Fibroblast of skin of right quadriceps (primary cell): ENCODE results near the gene PRDM5.
A peak's percentile ranks its signal among the peaks of the same experiment; 100 is the strongest.

ENCODE experiments used
- DNase-seq: peaks from one replicate; pipeline ENCODE4 v3.0.0-alpha.2; 2013

PRDM5 gene

DNA sequence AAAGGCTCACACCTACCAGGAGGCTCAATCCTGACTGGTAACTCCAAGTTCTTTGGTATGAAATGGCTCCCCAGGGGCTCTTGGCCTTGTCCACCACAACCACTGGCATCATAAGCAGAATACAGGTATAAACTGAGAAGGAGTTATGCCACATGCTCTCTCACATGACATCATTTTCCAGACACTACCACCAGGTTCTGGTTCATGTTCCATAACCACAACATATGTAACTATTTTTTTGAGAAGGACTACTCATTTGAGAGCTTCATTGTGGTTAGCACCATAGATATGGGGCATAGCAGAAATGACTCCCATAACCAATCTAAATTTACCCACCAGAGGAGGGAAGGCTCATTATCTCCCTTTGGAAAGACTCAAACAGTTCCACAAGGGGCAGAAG, 19.6 kb downstream of the PRDM5 start:
- no peak for DNase-seq

DNA sequence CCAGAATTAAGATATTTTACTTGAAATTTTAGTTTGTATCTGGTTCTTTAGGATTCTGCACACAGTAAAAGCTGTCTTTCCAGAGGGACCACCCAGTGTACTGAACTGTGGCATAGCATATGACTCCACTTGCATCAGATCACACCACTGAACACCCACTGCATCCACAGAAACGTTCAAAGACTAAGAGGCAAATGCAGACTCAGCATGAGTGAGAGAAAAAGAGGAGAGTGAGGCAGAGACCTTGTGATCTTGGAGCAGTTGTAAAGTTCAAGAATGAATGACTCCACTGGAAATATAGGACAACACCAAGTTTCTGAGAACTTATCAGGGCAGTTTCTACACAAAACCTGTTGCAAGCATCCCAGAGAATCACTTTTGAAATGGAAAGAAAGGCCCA, 20.8 kb downstream of the PRDM5 start:
- DNase-seq, result no peak

DNA sequence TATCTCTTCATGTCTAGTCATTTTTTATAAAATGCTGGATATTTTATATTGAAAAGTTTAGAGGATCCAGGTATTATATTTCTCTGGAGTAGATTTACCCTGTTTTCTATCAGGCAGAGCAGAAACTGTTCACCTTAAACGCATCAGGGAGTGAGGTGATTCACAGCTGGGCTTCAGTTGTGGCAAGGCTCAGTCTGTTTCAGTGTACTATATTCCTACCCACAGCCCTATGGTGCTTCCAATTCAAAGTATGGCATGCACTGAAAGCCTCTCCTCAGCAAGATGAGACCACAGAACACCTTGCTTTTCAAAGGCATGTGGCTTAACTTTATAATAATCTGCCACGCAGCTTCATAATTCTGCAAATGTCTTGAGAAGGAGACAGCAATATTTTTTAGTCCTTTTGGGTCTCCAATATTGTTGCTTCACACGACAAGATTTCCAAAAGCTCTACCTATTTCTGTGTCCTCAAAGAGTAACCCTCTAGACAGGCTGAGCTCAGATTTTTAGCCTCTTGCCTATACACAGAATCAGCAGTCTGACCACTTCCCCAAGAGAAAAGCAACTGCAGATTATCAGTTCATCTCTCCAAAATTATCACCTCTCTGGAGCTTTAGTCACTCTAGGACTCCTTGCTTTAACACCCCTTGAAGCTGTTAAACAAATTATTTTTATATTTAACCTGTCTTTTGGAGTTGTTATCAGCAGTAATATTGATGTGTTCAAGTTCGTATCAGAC, 24.4 kb downstream of the PRDM5 start:
- no peak for DNase-seq

DNA sequence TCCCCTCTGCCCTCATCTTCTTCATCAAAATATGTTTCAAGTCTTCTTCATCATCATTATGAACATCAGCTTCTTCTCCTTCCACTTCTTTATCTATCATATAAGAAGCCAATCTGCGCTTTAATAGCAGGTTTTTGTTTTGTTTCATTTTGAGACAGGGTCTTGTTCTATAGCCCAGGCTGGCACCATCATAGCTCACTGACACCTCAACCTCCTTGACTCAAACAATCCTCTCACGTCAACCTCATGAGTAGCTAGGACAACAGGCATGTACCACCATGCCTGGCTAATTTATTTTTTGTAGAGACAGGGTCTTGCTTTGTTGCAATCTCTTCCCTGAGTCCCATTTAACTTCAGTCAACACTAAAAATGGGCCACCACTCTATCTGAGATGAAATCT, 27.0 kb downstream of the PRDM5 start:
- no peak for DNase-seq

DNA sequence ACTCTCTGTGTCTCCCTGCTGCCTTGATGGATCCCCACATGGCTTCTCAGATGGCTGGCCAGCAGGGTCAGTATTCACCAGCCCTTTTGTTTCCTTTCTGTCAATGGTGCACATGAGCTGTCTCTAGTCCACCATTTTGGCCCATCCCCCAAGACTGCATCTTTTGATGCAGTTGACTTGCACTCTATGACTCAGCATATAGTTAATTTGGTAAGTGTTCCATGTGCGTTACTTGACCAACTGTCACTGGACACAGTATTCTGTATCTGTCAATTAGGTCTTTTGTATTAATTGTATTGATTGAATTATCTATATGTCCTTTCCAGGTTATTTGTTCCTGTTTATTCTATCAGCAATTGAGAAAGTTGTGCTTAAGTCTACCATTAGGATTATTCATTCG, 29.2 kb downstream of the PRDM5 start:
- DNase-seq, result no peak

DNA sequence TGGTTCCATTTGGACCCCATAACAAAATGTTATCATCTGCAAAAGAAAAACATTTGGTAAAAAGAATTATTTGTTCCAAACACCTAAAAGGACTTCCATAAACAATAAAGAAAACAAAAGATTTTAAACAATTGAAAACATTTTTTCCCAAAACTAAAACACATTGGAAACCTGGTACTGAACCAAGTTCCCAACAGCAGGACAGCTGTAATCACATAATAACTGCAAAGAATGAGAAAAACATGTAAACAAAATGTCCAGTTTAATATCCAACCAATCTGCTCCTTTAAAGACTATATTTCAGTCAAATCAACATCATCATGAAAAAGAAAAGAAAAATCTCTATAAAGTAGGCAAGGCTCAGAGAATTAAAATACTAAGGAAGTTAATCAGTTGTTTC, 36.3 kb downstream of the PRDM5 start:
- DNase-seq, result no peak

- DNase-seq, result no peak
These were observed 40.7 kb downstream of the PRDM5 start for GRCh38 chr4:120881846-120882245.

DNA sequence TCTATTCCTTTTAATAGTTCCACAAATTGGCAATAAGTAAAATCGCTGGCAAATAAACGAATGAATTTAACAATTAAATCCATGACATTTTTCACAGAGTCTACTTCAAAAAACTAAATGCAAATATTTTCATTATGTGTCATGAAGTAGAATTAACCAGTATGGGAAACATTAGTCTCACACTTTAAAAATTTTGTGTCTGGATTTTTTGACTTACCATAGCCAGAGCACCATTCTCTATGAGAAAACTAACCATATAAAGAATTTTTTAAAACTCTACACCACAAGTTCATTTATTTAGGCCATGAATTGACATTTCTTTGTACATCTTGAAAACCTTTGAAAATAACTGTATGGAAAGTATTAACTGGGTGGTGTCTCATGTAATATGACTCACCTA, 41.2 kb downstream of the PRDM5 start:
- DNase-seq, result no peak

GRCh38 chr4:120877021-120877420, 45.5 kb downstream of the PRDM5 start:
- DNase-seq, result no peak

GRCh38 chr4:120874792-120875774, 47.4 kb downstream of the PRDM5 start:
- DNase-seq, result no peak

GRCh38 chr4:120873554-120873953, 49.0 kb downstream of the PRDM5 start:
- no peak for DNase-seq

DNA sequence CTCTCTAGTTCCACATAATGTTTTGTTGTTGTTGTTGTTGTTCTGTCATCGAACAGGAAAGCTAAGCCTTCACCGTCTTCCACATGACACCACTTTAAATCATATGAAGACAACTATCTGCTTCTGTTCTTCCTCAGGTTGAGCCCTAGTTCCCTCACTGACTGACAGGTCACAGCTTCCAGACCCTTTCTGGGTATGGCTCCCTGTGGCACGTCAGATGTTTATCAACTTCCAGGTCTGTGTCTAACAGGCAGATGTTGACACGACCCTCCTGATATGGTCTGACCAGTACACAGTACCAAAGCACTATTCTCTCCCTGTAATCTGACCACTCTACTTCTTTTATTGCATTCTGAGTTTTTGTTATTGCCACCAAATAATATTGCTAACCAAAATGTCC, 51.4 kb downstream of the PRDM5 start:
- no peak for DNase-seq

- DNase-seq, result no peak
These were observed 52.2 kb downstream of the PRDM5 start for GRCh38 chr4:120870279-120870673.

GRCh38 chr4:120869613-120870278, 52.8 kb downstream of the PRDM5 start:
- peak; percentile 36 for DNase-seq

GRCh38 chr4:120867506-120867905, 55.0 kb downstream of the PRDM5 start:
- DNase-seq, result no peak

DNA sequence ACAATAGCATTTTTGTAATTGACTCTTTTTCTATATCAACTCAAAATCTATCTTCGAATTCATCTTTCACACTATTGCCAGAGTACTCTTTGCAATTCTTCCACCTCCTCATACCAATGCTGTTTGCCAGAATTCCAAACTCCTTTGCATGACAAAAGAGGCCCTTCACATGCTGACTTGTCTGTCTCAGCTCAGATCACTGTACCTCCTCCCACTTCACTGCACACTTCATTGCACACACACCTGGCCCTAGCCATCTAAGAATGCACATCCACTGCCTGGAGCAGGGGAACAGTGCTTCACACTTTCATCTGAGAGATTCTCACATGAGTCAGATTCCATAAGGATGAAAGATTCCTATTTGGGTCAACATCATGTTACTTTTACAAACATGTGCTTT, 56.5 kb downstream of the PRDM5 start:
- DNase-seq, result peak; percentile 15

DNA sequence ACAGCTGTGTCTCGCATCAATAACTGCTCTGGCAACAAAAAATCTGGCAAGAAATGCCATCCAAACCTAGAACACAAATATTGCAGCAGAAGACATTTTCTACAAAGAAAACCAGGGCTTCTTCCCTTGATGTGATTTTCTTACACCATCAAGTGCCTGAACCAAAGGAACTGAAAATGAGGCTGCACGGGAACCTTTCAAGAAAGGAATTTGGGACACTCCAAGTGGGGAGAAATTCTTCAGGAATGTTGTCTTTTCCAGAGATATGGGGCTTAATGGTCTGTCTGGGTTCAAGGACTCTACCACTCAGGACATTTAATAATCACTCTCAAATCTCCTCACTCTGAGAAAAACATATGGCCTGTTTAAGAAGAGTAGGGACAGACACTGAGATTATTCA, 57.6 kb downstream of the PRDM5 start:
- DNase-seq, result no peak

GRCh38 chr4:120862432-120862831, 60.1 kb downstream of the PRDM5 start:
- no peak for DNase-seq

DNA sequence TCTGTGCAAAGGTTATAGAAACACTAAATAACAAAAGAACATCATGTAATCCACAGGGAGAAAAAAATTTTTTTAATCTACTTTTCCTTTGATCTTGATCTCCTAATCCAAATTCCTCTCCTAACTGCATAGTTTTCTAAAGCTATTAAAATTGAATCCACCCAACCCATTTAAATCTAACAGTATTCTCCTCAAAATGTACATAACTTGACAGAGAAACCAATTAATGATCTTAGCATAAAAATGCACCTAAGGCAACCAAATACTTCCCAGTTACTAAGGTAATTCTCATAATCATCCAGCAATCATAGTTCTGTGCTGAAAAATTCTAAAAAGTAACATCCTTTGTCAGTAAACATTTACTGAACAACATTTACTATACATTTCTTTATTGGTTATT, 60.7 kb downstream of the PRDM5 start:
- DNase-seq, result no peak

- DNase-seq, result peak; percentile 46
These were observed 63.8 kb downstream of the PRDM5 start for GRCh38 chr4:120858776-120859175.

- peak; percentile 70 for DNase-seq
These were observed 65.2 kb downstream of the PRDM5 start for GRCh38 chr4:120857312-120857711.

DNA sequence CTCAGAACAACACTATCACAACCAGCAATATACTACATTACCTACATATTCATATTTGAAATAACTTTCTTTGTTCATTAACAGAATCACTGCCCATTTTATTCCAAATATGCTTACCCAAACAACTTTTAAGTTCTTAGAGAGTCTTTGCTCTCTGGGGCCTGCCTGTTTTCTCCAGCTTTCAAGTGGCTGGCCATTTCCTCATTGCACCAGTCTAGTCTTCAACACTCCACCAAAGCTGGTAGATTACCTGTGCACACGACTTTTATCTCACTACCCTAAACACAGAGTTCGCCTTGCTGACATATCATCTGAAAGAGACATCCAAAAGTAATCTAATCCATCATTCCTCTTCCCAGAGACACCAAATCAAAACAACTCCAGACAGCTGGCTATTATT, 66.2 kb downstream of the PRDM5 start:
- no peak for DNase-seq

DNA sequence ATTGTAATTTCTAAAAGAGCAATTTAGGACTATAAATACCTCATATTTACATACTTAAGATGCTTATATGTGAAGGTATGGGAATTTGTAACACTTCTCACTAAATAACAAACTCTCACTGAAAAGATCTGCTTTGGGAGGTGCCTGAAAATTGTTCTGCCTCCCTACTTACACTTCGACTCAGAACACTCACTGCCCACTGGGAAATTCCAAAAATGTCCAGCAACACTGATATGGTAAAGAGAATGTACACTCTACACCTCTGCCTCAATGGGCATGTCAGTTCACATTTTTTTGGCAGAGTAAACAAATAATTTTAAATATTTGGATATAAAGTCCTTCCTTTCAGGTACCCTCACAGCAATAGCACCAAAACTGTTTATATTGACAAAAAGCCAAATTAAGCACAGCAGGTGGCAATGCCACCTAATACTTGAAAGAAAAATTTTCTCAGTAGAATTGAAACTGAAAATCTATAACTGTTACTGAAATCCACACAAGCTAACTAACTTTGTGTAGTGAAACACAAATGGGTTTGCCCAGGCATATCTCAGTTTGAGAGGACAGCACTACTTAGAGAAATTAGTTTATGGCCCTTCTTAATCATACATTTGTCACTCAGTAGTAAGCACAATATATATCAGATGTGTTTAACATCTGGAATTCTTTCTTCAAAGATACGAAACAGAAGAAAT, 67.1 kb downstream of the PRDM5 start:
- DNase-seq, result no peak
